Activated gamma-delta T cell treated with Interleukin-2 at 50 U/mL for 16 hours (primary cell): ENCODE results near the gene AKR7A3.
"Not testable (repeated sequence)": the region's sequence is repeated elsewhere in the genome, so short reads cannot be mapped to it uniquely, and the experiment has no call there.

ENCODE experiments used
- DNase-seq: peaks from one replicate; pipeline ENCODE4 v3.0.0-alpha.2; 2020

Gene AKR7A3

DNA sequence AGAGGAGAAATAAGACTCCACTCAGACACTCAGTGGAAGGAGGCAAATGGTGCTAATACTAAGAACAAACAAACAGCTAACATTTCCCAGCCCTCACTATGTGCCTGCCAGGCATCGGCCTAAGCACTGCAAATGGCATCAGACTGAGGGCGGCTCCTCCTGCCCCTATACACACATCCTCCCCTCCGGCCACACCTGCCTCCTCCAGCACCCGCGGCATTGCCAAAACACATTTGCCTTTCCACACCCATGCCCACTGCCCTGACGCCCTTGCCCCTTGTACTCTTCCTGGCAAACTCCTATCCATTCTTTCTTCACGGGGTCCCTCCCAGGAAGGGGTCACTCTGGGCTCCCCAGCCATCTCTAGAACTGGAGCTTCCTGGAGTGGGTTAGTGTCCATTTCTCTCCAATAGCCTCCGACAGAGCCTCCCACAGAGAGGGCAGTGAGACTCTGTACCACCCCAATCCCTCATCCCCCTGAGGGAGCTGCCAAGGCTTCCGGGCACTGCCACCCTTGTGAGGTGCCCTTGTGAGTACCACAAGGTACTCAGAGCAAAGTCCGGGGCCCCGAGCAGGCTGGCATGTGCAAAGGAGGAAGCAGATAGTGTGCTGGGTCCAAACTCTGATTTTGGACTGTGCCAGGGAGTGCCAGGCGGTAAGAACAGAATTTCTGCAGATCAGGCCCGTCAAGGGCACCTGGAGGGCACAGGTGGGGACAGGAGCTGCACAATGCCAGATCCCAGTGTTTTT is 959 bp downstream of the AKR7A3 start:
- DNase-seq = no peak

DNA sequence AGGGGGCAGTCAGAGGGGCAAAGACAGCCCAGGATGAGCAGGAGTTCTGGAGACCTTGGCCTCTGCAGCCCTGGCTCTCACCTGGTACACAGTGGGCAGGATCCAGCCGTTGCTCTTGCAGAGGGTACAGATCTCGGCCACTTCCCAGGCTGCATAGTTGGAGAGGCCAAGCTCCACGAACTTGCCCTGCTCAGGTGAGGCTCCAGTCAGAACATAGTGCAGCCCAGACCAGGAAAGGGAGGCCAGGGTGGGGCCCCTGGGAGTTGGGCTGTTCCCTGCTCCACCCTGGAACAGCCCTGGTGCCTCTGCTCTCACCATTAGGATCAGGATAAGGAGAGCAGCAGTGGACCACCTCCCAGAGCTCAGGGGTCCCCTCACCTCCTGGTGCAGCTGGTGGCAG is 2.8 kb downstream of the AKR7A3 start:
- not testable (repeated sequence) for DNase-seq

DNA sequence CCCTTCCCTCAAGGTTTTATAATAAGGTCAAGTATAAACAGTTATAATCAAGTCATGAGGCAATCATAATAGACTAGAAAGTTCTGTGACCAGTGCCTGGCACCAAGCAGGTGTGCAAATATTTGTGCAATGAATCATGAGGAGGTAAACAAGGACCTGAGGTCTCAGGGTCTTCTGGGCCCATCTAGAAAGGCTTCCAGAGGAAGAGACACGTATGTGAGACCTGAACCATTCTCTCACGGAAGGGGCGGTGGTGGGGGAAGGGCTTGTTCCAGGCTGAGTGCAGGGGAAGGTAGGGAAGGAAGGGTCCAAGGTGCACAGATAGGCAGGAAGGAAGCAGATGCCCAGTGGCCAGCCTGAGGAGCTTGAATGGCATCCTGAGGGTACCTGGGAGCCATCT is 3.2 kb downstream of the AKR7A3 start:
- DNase-seq = not testable (repeated sequence)

DNA sequence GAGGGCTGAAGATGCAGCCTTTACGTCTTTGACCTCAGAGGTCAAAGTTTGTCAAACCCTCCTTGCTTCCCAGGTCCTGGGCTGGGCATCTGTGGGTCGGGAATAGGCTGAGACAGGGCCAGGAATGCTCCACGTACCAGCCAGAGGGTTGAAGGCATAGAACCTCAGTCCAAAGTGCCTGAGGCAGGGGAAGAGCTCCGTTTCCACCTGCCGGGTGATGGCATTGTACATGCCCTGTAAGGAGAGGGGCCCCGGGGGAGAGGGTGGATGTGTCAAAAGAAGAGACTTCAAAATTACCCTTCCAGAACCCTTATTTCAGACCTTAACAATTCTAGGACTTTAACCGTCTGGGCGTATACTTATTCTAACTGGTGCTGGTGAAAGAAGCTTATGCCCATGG is 3.7 kb downstream of the AKR7A3 start:
- DNase-seq = no peak

DNA sequence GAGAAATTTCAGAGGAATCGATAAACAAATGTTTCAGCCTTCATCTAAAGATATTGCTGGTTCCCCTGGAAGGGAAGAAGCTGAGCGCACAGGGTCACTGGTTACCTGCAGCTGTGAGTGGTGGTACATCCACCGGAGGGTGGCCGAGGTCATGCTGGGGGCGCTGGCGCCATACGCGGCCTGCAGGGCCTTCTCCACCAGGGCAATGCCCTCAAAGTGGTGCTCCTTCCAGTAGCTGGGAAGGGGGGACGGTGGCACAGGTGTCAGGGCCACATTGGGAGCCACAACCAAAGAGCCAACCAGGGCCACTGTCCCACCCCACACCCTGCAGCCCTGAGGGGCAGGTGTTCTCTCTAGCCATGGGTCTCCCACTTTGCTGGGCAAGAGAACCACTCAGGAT is 4.7 kb downstream of the AKR7A3 start:
- DNase-seq = no peak

DNA sequence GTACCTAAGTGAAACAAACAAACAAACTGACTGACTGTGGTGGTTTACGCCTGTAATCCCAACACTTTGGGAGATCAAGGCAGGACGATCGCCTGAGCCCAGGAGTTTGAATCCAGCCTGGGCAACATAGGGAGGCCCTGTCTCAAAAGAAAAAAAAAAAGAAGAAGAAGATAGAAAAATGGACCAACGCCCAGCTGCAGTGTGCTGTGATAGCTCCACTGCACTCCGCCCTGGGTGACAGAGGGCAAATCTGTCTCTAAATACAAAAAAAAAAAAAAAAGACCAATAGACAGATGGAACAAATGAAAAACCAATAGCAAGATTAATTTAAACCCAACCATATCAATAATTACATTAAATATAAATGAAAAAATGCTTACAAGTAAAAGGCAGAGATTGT is 13.9 kb downstream of the AKR7A3 start:
- DNase-seq = no peak

DNA sequence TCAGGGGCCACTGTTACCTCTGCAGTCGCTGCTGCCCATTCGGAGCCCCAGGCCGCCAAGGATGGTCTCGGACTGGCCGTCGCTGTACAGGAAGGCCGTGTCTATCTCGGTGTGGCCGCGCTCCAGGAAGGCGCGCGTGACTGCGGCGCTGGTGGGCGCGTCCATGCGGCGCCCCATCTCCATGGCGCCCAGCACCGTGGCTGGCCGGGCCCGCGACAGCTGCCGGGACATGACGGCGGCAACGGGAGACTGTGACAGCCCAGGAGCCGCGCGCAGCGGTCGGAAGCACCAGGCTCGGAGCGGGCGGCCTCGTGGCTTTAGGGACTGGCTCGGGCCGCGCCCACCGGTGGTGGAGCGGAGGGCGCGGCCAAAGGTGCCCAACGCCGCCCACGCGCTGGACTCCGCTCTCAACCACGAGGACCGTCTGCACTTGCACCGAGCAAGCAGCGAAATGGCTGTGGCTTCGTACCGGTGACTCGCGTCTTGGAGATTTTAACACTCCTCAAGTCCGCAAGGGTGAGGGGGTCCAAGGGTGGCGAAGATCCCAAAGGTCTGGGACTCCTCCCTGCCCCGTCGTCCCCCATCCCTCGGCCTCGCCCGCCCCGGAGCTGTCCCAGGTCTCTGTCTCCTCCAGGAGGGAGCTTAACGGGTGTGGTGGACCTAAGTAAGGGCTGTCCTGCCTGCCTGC is 14.6 kb downstream of the AKR7A3 start:
- DNase-seq = not testable (repeated sequence)

GRCh38 chr1:19273106-19273843 is 15.3 kb downstream of the AKR7A3 start:
- no peak for DNase-seq

GRCh38 chr1:19272064-19272463 is 16.5 kb downstream of the AKR7A3 start:
- no peak for DNase-seq

- not testable (repeated sequence) for DNase-seq
These were observed 18.2 kb downstream of the AKR7A3 start for GRCh38 chr1:19270343-19270730.

- DNase-seq = not testable (repeated sequence)
These were observed 18.9 kb downstream of the AKR7A3 start for GRCh38 chr1:19269427-19270342.

GRCh38 chr1:19268445-19268844 is 20.1 kb downstream of the AKR7A3 start:
- DNase-seq = no peak

DNA sequence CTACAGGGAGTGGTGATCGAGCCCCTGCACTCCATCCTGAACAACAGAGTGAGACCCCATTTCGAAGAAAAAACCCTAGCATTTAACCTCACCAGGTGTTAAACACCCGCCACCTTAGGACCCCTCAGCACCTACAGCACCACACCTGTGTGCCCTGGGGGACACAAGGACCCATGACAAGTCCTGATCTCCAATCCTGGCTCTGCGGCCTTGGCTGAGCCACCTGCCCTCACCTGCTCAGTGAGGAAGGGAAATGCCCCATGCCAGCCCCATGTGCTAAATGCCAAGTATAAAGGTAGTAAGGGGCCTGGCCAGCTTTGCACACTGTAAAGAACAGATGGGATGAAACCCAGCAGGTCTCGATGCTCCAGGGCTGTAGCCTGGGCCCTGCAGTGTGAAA is 25.8 kb downstream of the AKR7A3 start:
- DNase-seq = no peak

DNA sequence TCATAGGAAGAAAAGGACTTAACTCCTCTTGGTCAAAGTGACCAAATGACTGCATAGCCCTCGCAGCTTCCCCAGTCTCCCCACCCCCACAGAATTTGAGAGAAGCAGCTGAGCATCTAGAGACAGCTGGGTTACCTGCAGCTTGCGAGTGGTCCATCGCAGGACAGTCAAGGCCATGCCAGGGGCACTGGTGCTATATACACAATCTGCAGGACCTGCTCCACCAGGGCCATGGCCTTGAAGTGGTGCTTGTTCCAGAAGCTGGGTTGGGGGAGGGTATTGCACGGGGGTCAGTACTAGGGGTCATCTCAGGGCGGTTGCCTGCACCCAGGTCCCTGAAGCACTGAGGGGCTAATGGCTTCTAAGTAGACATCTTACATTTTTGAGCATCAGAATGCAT is 26.5 kb downstream of the AKR7A3 start:
- DNase-seq = no peak

DNA sequence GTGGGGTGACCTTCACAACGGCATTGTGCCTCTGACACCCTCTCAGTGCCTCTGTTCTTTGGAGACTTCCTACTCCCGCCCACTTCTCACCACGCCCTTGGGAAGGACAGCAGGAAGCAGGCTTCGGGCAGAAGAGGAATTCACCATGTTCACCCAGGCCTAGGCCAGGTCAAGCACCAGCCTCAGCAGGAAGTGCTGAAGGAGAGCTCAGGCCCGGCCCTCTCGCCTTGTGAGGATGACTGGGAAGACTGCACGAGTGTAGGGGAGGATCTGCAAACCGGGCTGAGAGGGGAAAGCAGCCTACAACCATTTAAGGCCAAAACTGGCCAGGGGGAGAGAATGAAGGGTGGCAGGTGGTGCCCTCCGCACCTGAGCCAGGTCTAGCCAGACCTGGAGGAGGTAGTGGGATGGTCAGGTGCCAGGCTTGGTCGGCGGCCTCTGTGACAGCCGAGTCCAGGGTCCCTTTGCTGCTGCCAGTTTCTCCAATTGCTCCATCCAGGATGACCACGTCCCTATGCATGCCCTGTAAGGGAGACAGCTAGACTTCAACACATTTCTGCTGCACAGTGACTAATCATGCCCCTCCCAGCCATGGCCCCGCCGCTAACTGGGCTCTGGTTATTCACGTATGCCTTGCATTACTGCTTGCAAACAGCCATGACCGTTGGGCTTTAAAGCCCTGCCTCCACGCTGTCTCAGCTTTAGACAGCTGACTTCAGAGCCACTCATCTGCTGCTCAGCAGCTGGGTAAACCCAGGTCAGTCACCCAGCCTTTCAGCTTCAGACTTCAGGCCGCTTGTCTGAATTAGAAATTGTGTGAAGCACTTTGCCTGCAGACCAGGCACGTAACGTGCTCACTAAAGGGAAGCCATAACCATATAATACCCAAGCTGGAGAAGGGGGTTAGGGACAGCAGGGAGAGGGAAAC is 28.1 kb downstream of the AKR7A3 start:
- DNase-seq = no peak

DNA sequence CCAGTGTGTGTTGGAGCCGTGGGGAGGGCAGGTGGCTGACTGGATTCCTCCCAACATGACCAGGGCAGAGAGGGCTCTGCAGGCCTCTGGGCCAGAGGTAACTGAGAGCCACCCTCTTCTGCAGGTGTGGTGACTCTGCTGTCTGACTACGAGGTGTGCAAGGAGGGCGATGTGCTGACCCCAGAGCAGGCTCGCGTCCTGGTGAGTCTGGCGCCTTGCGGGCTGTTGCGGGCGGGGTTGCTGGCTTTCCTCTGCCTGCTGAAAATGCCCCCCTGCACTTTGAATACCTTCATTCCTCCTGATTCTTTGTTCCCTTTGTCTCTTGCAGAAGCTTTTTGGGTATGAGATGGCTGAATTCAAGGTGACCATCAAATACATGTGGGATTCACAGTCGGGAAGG is 30.2 kb downstream of the AKR7A3 start:
- DNase-seq = no peak

- DNase-seq = no peak
These were observed 31.2 kb downstream of the AKR7A3 start for GRCh38 chr1:19257178-19257914.

- not testable (repeated sequence) for DNase-seq
These were observed 32.3 kb downstream of the AKR7A3 start for GRCh38 chr1:19256301-19256700.

GRCh38 chr1:19255288-19255687 is 33.3 kb downstream of the AKR7A3 start:
- DNase-seq = no peak

- DNase-seq = no peak
These were observed 34.2 kb downstream of the AKR7A3 start for GRCh38 chr1:19254416-19254815.
